ENCODE measurements around the gene CPN2.

CPN2 gene

GRCh38 chr3:194312186-194312742 is 38.9 kb downstream of the CPN2 start:
- DNase-seq = no peak

- no peak for DNase-seq
Measured at GRCh38 chr3:194311000-194311399, 40.1 kb downstream of the CPN2 start.

- DNase-seq = no peak
Measured at GRCh38 chr3:194310060-194310835, 40.9 kb downstream of the CPN2 start.

- DNase-seq = no peak
Measured at GRCh38 chr3:194308601-194309449, 42.3 kb downstream of the CPN2 start.

- no peak for DNase-seq
Measured at GRCh38 chr3:194307849-194308248, 43.3 kb downstream of the CPN2 start.

GRCh38 chr3:194306771-194307640 is 44.1 kb downstream of the CPN2 start:
- no peak for DNase-seq

GRCh38 chr3:194306109-194306686 is 44.9 kb downstream of the CPN2 start:
- no peak for DNase-seq

GRCh38 chr3:194305356-194306108 is 45.6 kb downstream of the CPN2 start:
- DNase-seq = no peak

- no peak for DNase-seq
Measured at GRCh38 chr3:194304186-194304917, 46.8 kb downstream of the CPN2 start.

GRCh38 chr3:194303749-194304148 is 47.4 kb downstream of the CPN2 start:
- DNase-seq = no peak

GRCh38 chr3:194301730-194302129 is 49.4 kb downstream of the CPN2 start:
- peak in 1 of 2 donors; percentile 8 for DNase-seq

- no peak for DNase-seq
Measured at GRCh38 chr3:194300936-194301335, 50.2 kb downstream of the CPN2 start.

- no peak for DNase-seq
Measured at GRCh38 chr3:194300382-194300758, 50.8 kb downstream of the CPN2 start.

GRCh38 chr3:194298331-194299227 is 52.5 kb downstream of the CPN2 start:
- no peak for DNase-seq

GRCh38 chr3:194296454-194297263 is 54.5 kb downstream of the CPN2 start:
- no peak for DNase-seq

GRCh38 chr3:194294895-194295214 is 56.3 kb downstream of the CPN2 start:
- DNase-seq = no peak

- no peak for DNase-seq
Measured at GRCh38 chr3:194294199-194294894, 56.8 kb downstream of the CPN2 start.

GRCh38 chr3:194293546-194294198 is 57.5 kb downstream of the CPN2 start:
- no peak for DNase-seq
